SK-N-SH (cell line): ENCODE measurements around the gene TMEM169. TPM values are rescaled to one million over a fixed set of nuclear protein-coding genes. Genes with fewer than 3 reads are reported as not detected.

ENCODE experiments used
- CTCF ChIA-PET: fragments of 300-600, 350-600 bp; formaldehyde crosslinking; extraction: SDS; loops from one replicate; lab custom pipeline; 2021; lab: Yijun Ruan, JAX
- POLR2A ChIA-PET: fragments of 350-600 bp; sonication (Branson Sonifier 250); formaldehyde crosslinking; extraction: SDS; loops from one replicate; lab custom pipeline; 2020; ENCODE audit warnings: antibody characterized with exemption, inconsistent platforms; lab: Yijun Ruan, JAX
- DNase-seq: peaks from one replicate; pipeline ENCODE4 v3.0.0; 2012
- H2AFZ ChIP-seq: fragments of 200-600 bp; sonication (generic); 2 replicates; pipeline ENCODE4 v1.8.1; 2016; ENCODE audit warnings: antibody characterized with exemption, mild to moderate bottlenecking, low read depth
- H3F3A ChIP-seq: fragments of 200-600 bp; sonication (generic); replicated peaks from 2 replicates; pipeline ENCODE3; 2016; ENCODE audit warnings: antibody characterized with exemption, mild to moderate bottlenecking; ENCODE audit not compliant: insufficient read depth
- H3K27ac ChIP-seq, 2 experiments: fragments of 200-500 bp in 1 of 2; fragments of 200-600 bp in 1 of 2; sonication (Bioruptor generic) in 1 of 2; sonication (generic), shearing (Covaris generic) in 1 of 2; 2 replicates each; pipeline versions ENCODE4 v1.5.1 to v1.6.1; 2014 to 2016; ENCODE audit warnings: low read depth in 2 of 2, inconsistent platforms in 1 of 2, low read length in 1 of 2, mild to moderate bottlenecking in 1 of 2, mixed read lengths in 1 of 2
- H3K27me3 ChIP-seq: fragments of 200-600 bp; sonication (generic), shearing (Covaris generic); 2 replicates; pipeline ENCODE4 v1.6.1; 2016; ENCODE audit warnings: mixed run types; ENCODE audit not compliant: insufficient read depth
- H3K36me3 ChIP-seq, 2 experiments: fragments of 200-500 bp in 1 of 2; fragments of 200-600 bp in 1 of 2; sonication (Bioruptor generic) in 1 of 2; sonication (generic) in 1 of 2; replicated peaks in 1 of 2; 2 replicates each; pipeline versions ENCODE3 to v1.5.1; 2014 to 2016; ENCODE audit warnings: low read length in 1 of 2, mild to moderate bottlenecking in 1 of 2; ENCODE audit not compliant: insufficient read depth in 2 of 2, control insufficient read depth in 1 of 2
- H3K4me1 ChIP-seq, 2 experiments: fragments of 200-500 bp in 1 of 2; fragments of 200-600 bp in 1 of 2; sonication (Bioruptor generic) in 1 of 2; sonication (generic), shearing (Covaris generic) in 1 of 2; 2 replicates each; pipeline versions ENCODE4 v1.5.1 to v1.6.1; 2014 to 2016; ENCODE audit warnings: low read depth in 1 of 2, low read length in 1 of 2, mixed run types in 1 of 2; ENCODE audit not compliant: insufficient read depth in 2 of 2, control insufficient read depth in 1 of 2
- H3K4me2 ChIP-seq: fragments of 200-600 bp; sonication (generic), shearing (Covaris generic); 2 replicates; pipeline ENCODE4 v1.6.1; 2017; ENCODE audit warnings: mixed run types
- H3K4me3 ChIP-seq, 2 experiments: fragments of 200-500 bp in 1 of 2; fragments of 200-600 bp in 1 of 2; sonication (Bioruptor generic) in 1 of 2; sonication (generic), shearing (Covaris generic) in 1 of 2; 2 replicates each; pipeline versions ENCODE4 v1.5.1 to v1.8.1; 2014 to 2016; ENCODE audit warnings: low read depth in 2 of 2, inconsistent platforms in 1 of 2, low read length in 1 of 2, mild to moderate bottlenecking in 1 of 2, mixed read lengths in 1 of 2, moderate library complexity in 1 of 2
- H3K79me2 ChIP-seq: fragments of 200-600 bp; sonication (generic); 2 replicates; pipeline ENCODE4 v1.8.1; 2017; ENCODE audit warnings: mild to moderate bottlenecking; ENCODE audit not compliant: insufficient read depth
- H3K9ac ChIP-seq: fragments of 200-600 bp; sonication (generic); 2 replicates; pipeline ENCODE4 v1.6.1; 2017; ENCODE audit warnings: mixed run types
- H3K9me2 ChIP-seq: fragments of 200-600 bp; sonication (generic); 2 replicates; pipeline ENCODE4 v1.6.1; 2017; ENCODE audit warnings: mixed run types
- H3K9me3 ChIP-seq: fragments of 200-600 bp; sonication (generic); 2 replicates; pipeline ENCODE4 v1.6.1; 2017; ENCODE audit warnings: mixed run types, mild to moderate bottlenecking, moderate library complexity
- H4K20me1 ChIP-seq: fragments of 200-600 bp; sonication (generic); 2 replicates; pipeline ENCODE4 v1.6.1; 2017; ENCODE audit warnings: mild to moderate bottlenecking, mixed run types; ENCODE audit not compliant: insufficient read depth
- ELF1 ChIP-seq: IDR thresholded peaks from 2 replicates; pipeline ENCODE4 v1.4.0; 2012
- EP300 ChIP-seq, 2 experiments: IDR thresholded peaks; 2 replicates each; pipeline versions ENCODE4 v1.4.0 to v1.6.1; 2012; ENCODE audit warnings: borderline replicate concordance in 1 of 2, low read depth in 1 of 2, low read length in 1 of 2
- GABPA ChIP-seq: IDR thresholded peaks from 2 replicates; pipeline ENCODE4 v1.4.0; 2012; ENCODE audit warnings: low read depth, mild to moderate bottlenecking
- GATA2 ChIP-seq: sonication (generic); formaldehyde crosslinking; IDR thresholded peaks from 2 replicates; pipeline ENCODE4 v1.5.0; 2020; ENCODE audit warnings: mild to moderate bottlenecking, missing genetic modification reagents
- MEF2A ChIP-seq: IDR thresholded peaks from 2 replicates; pipeline ENCODE4 v1.4.0; 2012; ENCODE audit warnings: low read depth, borderline replicate concordance
- MXI1 ChIP-seq: IDR thresholded peaks from 2 replicates; pipeline ENCODE4 v1.6.1; 2012; ENCODE audit warnings: mild to moderate bottlenecking, low read depth, low read length, improper control_type of control experiment
- NRF1 ChIP-seq: IDR thresholded peaks from 2 replicates; pipeline ENCODE4 v1.6.1; 2012; ENCODE audit warnings: low read depth, mild to moderate bottlenecking, low read length
- PBX3 ChIP-seq: IDR thresholded peaks from 2 replicates; pipeline ENCODE4; 2012
- RCOR1 ChIP-seq: fragments of 150-350 bp; IDR thresholded peaks from 2 replicates; pipeline ENCODE4 v1.6.1; 2017; ENCODE audit warnings: antibody characterized with exemption, low read length
- RFX5 ChIP-seq: IDR thresholded peaks from 2 replicates; pipeline ENCODE4 v1.6.1; 2012; ENCODE audit warnings: mild to moderate bottlenecking, improper control_type of control experiment, low read length
- RXRA ChIP-seq: IDR thresholded peaks from 2 replicates; pipeline ENCODE4 v1.4.0; 2012; ENCODE audit warnings: low read depth, mild to moderate bottlenecking, borderline replicate concordance
- SMC3 ChIP-seq: IDR thresholded peaks from 2 replicates; pipeline ENCODE4 v1.6.1; 2012; ENCODE audit warnings: low read depth, low read length, improper control_type of control experiment
- TEAD4 ChIP-seq: IDR thresholded peaks from 2 replicates; pipeline ENCODE4 v1.4.0; 2012; ENCODE audit warnings: mild to moderate bottlenecking, borderline replicate concordance; ENCODE audit not compliant: insufficient read depth
- USF1 ChIP-seq: IDR thresholded peaks from 2 replicates; pipeline ENCODE4 v1.4.0; 2012; ENCODE audit warnings: low read depth, borderline replicate concordance
- YY1 ChIP-seq: IDR thresholded peaks from 2 replicates; pipeline ENCODE4 v1.4.0; 2012; ENCODE audit warnings: low read depth, mild to moderate bottlenecking
- WGBS: methylation state at CpG from one replicate; pipeline ENCODE4 v1.1.6; 2017; ENCODE audit warnings: low lambda C conversion rate; 5-methylcytosine and 5-hydroxymethylcytosine counted together
- polyA plus RNA-seq, 3 experiments: library from polyadenylated mRNA; depleted of rRNA; stranded (reverse); fragments of >200 nt; gene quantifications; 2 replicates each; pipeline ENCODE4 v1.2.3, GENCODE V29; 2012
- TF ChIP-seq, protein P1 (sequence below): IDR thresholded peaks from 2 replicates; pipeline ENCODE4 v1.6.1; 2012; ENCODE audit warnings: mild to moderate bottlenecking, low read depth, low read length, moderate library complexity
- TF ChIP-seq, protein P2 (sequence below): fragments of 150-350 bp; IDR thresholded peaks from 2 replicates; pipeline ENCODE4 v1.6.1; 2016; ENCODE audit warnings: mild to moderate bottlenecking, low read depth, low read length

TMEM169 gene
- polyA plus RNA-seq, 1 of the 3 experiments (the other 2 are of a cell fraction) = 0.30 TPM

- TF ChIP-seq, protein P1, sequence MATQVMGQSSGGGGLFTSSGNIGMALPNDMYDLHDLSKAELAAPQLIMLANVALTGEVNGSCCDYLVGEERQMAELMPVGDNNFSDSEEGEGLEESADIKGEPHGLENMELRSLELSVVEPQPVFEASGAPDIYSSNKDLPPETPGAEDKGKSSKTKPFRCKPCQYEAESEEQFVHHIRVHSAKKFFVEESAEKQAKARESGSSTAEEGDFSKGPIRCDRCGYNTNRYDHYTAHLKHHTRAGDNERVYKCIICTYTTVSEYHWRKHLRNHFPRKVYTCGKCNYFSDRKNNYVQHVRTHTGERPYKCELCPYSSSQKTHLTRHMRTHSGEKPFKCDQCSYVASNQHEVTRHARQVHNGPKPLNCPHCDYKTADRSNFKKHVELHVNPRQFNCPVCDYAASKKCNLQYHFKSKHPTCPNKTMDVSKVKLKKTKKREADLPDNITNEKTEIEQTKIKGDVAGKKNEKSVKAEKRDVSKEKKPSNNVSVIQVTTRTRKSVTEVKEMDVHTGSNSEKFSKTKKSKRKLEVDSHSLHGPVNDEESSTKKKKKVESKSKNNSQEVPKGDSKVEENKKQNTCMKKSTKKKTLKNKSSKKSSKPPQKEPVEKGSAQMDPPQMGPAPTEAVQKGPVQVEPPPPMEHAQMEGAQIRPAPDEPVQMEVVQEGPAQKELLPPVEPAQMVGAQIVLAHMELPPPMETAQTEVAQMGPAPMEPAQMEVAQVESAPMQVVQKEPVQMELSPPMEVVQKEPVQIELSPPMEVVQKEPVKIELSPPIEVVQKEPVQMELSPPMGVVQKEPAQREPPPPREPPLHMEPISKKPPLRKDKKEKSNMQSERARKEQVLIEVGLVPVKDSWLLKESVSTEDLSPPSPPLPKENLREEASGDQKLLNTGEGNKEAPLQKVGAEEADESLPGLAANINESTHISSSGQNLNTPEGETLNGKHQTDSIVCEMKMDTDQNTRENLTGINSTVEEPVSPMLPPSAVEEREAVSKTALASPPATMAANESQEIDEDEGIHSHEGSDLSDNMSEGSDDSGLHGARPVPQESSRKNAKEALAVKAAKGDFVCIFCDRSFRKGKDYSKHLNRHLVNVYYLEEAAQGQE = no peak
- TF ChIP-seq, protein P2, sequence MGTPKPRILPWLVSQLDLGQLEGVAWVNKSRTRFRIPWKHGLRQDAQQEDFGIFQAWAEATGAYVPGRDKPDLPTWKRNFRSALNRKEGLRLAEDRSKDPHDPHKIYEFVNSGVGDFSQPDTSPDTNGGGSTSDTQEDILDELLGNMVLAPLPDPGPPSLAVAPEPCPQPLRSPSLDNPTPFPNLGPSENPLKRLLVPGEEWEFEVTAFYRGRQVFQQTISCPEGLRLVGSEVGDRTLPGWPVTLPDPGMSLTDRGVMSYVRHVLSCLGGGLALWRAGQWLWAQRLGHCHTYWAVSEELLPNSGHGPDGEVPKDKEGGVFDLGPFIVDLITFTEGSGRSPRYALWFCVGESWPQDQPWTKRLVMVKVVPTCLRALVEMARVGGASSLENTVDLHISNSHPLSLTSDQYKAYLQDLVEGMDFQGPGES = no peak
- no peak for TF ChIP-seq RFX5
- TF ChIP-seq, all 33 proteins: peak for 0
These were observed 4.6 kb downstream of the TMEM169 start (continued) for GRCh38 chr2:216086207-216086893.

GRCh38 chr2:216090369-216090786 lies 8.7 kb downstream of the TMEM169 start:
- Histone ChIP-seq H3K27ac (peak overlapping the region in 1 of 2 experiments; percentile 30; a peak in 2 of 4 replicates), H3K4me3 (no peak overlapping the region), H3K9me3 (no peaks in the 10 kb centered on the region)
- TF ChIP-seq TEAD4 (no peak), RXRA (no peak), PBX3 (no peak), GABPA (no peak), ELF1 (no peak), RFX5 (no peak), USF1 (no peak), EP300 (IDR thresholded peaks at IDR 0.05; ENCODE audit: borderline replicate concordance in 1 of 2, low read depth in 1 of 2, low read length in 1 of 2) (no peak), RCOR1 (no peak), GATA2 (CRISPR knock-in tag) (no peak), MEF2A (no peak), NRF1 (no peak), SMC3 (no peak), MXI1 (no peak), YY1 (no peak)
- TF ChIP-seq, protein P1 = no peak
- TF ChIP-seq, protein P2 = no peak
- TF ChIP-seq, all 33 proteins: peak for 0
- no peak for DNase-seq
- Histone ChIP-seq H3K36me3 (no peaks in the 10 kb centered on the region), H3K4me1 (no peaks in the 10 kb centered on the region), H2AFZ (no peak overlapping the region), H3K9ac (no peak overlapping the region), H4K20me1 (no peaks in the 10 kb centered on the region), H3K79me2 (no peaks in the 10 kb centered on the region), H3K4me2 (no peak overlapping the region), H3F3A (no peaks in the 10 kb centered on the region), H3K27me3 (no peaks in the 10 kb centered on the region), H3K9me2 (no peaks in the 10 kb centered on the region)
- 100% methylated on average over 1 of the region's 1 CpG for WGBS
- ChIA-PET CTCF (interaction anchor here (1.0 to 2.7 kb wide), 3 partner anchors 20 to 76 kb away, joined by 4 to 13 read pairs (median 4); partner anchors contain the start of gene XRCC5), POLR2A (no interaction called here)
